ENCODE measurements around the gene ZNF669.

Gene ZNF669

DNA sequence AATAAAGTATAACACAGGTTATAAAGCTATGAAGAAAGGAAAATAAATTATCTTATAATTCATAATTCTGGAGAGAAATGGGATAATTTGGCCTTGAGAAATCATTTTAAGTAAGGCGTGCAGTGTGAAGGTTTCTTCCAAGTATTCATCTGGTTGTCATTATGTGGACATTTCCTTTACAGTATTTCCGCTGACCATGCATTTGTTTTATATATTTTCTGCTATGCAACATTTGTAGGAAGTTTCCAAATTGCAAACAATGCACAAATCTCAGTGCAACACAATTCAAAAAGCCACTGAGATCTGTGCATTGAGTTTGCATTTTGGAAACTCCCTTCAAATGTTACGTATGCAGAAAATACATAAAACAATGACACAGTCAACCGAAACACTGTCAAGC is 43.4 kb downstream of the ZNF669 start:
- DNase-seq (ENCODE audit: low read depth in 2 of 2): no peak
- no peak for TF ChIP-seq CTCF (IDR thresholded peaks at IDR 0.05; ENCODE audit: low read depth, low read length)
- H3K4me3 ChIP-seq (replicated peaks in 1 of 2; ENCODE audit: low read depth in 2 of 2, low read length in 2 of 2): no peak overlapping the region

- peak in 1 of 2 donors; percentile 45 for DNase-seq (ENCODE audit: low read depth in 2 of 2)
- H3K4me3 ChIP-seq (replicated peaks in 1 of 2; ENCODE audit: low read depth in 2 of 2, low read length in 2 of 2): no peak overlapping the region
- no peak for TF ChIP-seq CTCF (IDR thresholded peaks at IDR 0.05; ENCODE audit: low read depth, low read length)
Observed at GRCh38 chr1:247056071-247056470, 48.1 kb downstream of the ZNF669 start.

GRCh38 chr1:247054992-247055415 is 49.2 kb downstream of the ZNF669 start:
- no peak for TF ChIP-seq CTCF (IDR thresholded peaks at IDR 0.05; ENCODE audit: low read depth, low read length)
- DNase-seq (ENCODE audit: low read depth in 2 of 2): peak; percentile 67 to 82
- no peak overlapping the region for H3K4me3 ChIP-seq (replicated peaks in 1 of 2; ENCODE audit: low read depth in 2 of 2, low read length in 2 of 2)

Data from cardiac fibroblast (primary cell).